NCI-H2196 (cell line): ENCODE measurements around the gene SOBP.

Experiments used
- DNase-seq: peaks from one replicate; lab custom pipeline; 2025; ENCODE audit not compliant: unreplicated experiment; lab: John Stamatoyannopoulos, UW

SOBP gene

DNA sequence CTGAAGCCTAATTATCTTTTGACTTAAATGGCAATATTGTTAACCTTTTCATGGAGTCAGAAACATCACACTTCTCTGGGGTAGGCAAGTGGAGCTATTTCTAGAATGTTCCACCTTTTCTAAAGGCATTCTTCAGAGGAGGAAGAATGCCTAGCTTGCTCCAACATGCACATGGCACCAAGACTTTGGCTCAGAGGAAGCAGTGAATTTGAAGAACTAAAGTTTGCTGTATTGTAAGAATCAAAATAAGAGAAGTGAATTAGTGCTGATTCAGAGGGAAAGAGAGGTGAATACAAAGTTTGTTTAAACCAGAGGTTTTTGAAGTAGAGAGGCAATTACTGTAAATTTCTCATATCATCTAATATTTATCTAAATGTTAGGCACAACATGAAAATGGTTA, 92.2 kb downstream of the SOBP start:
- no peak for DNase-seq

DNA sequence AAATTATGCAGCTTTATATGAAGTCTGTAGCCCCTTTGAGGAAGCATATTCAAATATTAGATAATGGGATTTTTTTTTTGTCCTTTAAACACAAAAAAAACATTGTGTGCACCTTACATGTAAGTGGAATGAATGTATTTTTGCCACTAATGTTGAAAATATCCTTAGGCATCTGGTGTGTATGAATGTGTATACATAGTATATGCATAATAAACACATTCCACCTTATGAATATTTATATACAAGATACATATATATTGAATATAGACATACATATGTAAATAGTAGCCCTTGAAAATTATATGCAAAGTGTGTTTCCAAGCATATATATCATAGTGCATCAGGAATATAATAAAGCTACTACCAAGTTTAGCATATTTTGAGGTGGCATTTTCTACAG, 94.8 kb downstream of the SOBP start:
- DNase-seq = no peak

DNA sequence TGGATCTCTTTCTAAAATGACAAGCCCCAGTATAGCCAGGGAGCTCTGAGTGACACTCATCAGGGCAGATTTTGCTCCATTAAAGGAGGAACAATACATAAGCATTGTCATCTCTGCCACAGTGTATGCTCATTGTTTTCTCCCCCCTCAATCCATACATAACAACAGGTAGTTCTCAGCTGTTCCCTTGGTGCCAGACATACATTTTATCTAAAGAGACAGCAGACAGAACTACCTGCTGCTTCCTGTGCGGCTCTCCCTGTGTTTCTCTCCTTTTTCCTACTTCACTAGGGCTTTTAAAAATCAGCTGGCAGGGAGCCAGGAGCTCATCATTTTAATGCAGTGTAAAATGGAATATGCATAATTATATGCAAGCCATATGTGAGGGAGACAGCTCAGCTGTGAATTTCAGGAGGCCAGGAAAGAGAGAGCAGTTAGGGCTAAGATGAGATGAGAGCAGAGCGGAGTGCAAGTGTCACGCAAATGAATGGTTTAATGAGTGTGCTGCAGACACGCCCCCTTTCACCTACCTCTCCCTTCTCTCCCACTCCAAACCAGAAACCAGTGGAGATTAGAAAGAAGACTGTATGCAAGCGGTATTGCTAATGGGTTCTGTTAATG, 96.0 kb downstream of the SOBP start:
- DNase-seq = no peak

DNA sequence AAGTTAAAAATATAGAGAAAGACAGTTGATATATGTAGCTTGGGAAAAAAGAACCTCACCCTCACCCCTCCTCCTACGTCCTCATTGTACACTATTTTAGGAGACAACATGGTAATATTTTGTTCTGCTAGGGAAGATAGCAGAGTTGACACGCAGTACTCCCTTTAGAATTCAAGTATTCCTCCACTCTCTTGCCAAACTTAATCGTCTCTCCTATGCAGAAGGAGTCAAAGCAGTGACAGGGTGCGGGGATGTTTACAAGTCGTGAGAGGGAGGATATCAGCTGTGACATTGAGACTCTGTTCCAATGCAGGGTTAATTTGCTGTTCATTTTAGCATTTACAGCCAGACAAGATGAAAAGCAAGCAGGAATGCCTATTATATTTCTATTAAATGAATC, 97.5 kb downstream of the SOBP start:
- no peak for DNase-seq

DNA sequence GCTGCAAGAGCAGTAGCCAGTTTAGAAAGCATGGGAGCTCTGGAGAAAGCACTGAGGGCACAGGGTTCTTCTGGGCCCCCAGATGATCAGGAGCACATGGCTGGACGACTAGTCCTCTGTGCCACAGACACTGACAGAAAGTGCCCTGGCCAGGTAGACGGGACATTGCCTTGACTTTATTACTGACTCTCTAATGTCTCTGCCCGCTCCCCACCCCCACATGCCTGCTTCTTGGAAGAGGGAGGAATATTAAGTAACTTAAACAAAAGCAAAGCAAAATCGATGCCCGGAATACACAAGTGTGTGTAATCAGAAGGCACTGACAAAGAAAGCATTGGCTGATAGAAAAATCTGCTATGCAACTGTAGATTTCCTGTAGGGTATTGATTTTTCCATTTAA, 99.3 kb downstream of the SOBP start:
- no peak for DNase-seq

DNA sequence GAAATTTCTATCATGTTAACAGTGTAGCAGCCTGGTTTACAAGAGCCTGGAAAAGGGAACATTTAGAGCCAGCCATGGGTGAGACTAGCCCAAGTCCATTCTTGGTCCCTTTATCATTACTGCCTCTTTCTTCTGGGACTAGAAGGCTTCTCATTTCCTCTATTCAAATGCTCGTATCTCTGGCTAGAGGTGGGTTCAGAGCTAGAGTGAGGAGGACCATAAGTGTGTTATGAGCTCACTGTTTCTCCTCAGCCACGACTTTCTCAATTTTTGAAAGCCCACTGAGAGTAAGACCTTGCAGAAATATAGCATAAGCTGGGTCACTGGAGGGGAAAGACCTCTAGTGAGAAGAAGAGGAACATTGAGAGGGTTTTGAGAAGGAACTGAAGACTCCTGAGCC, 100.0 kb downstream of the SOBP start:
- DNase-seq = no peak

DNA sequence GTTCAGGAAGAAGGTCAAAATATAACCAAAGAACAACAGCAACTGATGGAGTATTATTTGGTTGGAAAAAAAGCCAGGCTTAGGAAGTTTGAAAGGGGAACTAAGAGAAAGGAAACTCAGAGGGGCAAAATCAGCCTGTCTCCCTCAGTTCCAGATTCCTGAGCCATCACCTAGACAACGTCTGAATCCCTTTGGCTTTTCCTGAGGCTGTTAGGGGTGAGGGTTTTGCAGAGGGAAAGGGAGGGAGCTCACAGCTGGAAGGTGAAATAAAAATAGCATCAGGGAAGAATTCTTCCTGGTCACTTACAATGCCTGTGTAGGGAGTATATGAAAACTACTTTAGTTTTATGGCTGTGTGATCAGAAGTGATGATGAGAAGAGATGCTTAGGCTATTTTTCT, 100.5 kb downstream of the SOBP start:
- DNase-seq = no peak

DNA sequence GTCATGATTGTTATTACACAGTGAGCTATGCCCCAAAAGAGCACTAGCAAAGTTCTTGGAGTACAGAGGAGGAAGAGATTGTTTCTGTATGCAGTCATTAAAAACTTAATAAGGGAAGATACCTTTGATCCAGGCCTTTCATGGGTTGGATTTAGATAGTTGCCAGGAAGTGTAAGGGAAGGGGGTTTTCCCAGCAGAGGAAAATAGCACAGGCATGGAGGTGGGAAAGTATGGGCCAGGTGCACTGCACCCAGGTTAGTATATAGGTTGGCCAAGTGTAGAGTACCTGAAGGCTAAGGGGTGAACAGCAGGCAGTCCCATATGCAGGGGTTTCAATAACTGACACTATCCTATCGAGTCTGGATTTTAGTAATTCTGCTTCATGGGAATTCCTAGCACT, 101.4 kb downstream of the SOBP start:
- no peak for DNase-seq

DNA sequence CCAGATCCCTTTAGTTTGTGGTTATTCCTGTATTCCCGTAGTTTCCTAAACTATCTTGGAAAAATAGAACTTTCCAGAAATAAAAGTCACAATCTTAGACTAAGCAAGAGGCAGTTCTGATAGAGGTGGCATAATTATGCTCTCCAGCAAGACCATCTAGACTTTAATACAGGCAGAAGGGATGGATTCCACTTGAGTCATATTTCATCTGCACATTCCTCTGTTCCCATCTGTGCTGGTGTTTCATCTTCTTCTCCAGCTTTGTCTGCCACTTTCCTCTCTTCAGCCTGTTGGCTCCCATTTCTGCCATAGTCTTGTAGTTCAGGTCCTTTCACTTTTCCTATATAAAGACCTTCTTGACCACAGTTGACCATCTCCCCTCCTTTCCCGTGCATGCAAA, 102.9 kb downstream of the SOBP start:
- no peak for DNase-seq

DNA sequence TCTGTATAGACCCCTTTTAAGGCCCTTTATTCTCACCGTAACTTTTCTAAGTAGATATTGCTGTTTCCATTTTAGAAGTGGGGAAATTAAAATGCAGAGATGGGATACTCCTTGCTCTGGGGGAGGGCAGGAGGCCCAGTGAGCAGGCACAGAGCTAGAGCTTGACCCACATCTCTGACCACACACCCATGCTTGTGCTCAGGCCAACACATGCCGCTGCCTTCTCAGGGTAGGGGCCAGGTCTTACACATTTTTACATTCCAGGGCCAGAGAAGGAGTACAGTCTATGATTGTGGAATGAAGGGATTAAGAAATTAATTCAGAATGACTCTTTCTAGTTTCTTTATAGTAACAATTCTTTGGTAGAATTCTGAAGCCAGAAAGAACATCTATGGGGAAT, 104.8 kb downstream of the SOBP start:
- no peak for DNase-seq

DNA sequence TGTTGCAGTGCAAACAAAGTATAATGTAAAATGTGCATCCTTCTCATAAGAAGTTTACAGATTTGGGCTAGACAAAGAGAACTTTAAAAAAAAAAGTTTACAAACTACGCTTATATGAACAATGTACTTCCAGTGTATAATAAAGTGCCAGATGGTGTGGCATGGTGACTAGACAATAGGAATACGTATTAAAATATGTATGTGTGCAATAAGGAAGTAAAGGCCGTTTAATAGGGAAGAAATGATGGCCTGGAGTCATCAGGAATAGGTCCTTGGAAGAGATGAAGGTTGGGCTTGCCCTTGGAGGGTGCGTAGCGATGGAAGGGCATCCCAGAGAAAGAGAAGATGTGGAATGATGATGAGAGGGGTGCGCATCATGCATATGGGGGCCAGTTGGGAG, 108.2 kb downstream of the SOBP start:
- DNase-seq = no peak

DNA sequence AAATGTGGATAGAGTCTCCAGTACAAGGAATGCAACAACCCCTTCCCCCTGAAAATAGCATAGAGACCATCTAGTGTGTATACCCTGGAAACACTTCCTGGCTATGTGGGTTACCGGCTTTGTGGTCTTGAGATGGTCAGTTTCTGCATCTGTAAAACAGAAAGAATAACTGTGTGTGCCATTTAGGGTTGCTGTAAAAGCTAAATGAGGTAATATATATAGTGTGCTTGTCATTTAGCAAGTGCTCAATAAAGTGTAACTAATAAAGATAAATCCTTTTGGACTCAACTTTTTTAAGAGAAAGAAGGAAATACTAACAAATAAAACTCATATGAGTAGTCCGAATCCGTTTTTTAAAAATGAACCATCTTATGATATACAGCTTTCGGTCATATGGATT, 109.1 kb downstream of the SOBP start:
- DNase-seq = no peak

DNA sequence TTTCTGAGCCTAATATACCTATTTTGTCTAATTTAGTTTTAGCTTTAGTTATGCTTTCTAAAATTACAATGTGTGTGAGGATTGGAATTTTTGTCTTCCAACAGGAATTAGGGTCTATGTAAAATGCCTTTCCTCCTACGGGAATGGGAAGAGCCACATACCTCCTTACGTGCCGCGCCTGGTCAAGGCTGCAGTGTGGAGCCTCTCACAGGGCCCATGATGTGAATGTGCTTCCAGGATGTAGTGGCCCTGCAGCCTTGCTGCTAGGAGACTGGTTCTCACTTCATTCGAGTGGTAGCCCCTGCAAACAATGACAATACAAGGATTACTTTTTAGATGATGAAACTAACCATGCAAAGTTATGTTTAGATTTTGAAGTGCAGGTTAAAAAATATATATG, 110.2 kb downstream of the SOBP start:
- no peak for DNase-seq

DNA sequence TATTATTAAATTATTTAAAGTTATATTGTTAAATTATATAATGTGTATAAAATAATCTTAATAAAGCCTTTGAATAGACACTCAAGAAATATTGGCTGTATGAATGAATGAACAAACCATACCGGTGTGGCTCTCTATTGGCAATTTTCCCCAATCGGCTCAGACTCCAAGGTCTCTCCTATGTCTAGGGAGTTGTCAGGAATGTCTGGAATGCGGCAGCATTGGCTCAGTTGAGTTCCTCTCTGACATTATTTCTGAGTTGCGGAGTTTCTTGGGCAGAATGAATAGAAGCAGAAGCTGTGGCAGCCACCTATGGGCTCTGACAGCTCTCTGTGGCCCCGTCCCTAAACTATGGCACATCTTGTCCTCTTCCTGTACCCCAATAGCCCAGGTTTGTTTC, 111.0 kb downstream of the SOBP start:
- no peak for DNase-seq

DNA sequence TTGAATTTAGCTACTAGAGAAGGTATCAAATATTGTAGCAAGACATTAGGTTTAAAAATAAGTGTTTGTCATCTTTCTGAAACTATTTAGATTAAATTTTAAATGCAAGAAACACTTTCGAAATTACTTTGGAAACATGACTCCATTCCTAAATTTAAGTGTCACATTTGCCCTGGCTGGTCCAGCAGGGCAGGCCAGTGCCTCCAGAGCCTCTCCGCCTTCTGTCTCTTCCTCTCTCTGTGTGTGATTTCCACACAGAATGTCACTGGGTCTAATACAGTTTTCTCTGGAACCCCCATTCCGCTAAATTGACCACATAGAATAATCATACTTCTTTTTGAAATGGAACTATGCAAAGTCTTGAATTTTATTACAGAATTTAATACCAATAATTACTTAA, 111.5 kb downstream of the SOBP start:
- no peak for DNase-seq

DNA sequence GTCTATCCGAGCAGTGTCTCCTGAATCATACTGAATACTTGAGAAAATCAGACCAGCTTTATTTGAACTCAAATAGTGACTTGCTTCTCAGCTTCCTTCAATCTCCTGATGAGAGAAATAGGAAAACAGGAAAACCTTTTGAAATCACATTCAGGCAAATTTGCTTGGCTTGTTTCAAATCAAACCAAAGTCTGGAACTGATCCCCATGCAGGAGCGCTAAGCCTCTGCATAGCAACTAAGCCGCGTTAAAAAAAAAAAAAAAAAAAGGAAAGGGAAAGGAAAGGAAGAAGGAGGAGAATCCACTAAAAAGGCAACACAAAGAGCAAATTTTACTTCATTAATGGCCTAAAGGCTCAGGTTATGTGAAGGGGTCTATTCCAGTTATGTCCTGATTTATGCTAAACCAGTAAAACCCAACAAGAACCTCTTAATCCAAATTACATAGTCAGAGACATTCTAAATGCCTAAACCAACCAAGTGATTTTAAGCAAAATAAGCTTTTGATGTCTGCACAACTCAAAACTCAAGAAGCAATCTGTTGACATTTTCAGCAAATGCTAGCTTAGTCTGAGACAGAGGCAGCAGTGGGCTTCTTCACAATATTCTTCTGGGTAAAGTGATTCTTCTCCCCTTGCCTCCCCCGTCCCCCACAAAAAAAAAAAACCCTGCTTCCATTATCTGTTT, 112.5 kb downstream of the SOBP start:
- DNase-seq = no peak

DNA sequence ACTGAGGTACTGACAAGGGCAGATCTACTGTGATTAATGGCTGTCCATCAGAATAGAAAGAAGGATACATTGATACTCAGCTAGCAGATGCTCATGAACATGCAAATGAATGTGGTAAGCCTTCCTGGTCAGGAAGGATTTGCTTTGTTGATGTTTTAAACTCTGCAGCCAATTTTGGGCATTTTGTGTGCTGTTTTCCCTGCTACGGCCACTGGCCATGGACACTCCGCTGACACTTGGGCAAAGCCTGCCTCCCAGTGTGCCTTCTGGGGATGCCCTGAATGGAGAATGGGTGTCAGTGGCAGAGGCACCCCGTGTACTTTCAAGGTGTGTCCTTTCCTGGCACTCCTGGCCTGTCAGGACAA, 113.1 kb downstream of the SOBP start:
- no peak for DNase-seq

DNA sequence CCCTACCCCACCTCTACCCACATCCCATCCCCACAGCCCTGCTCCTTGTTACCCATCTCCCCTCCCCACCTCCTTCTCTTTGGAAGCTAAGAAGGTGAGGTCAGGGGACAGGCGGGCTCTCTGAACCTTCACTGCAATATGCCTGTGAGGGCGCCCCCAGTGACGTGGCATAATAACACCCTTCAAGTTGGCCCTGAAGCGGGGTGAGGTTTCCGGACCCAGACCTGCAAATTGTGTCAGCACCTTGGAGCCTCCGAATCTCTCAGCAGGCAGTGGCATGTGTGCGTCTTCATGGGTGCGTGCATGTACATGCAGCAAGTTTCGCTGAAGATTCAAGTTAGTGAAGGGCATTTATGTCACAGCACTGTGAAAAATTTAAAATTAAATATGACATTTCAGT, 114.6 kb downstream of the SOBP start:
- no peak for DNase-seq

DNA sequence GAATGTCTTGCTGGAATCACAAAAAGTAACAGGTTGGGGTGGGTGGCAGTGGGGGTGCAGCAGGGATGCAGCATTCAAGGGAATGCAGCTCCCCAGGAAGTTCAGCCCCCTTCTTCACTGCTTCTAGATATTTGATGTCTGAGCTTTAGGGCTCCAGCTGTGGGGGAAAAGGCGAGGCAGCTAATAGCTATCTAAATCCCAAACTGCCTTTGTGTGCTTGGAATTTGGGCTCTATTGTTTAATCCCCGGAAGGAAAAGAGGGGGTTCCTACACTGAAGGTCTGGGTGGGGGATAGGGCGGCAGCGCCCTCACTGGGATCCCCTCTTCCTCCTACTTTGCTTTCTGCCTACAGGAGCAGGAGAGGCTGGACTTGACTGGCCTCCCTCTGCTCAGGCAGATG, 116.5 kb downstream of the SOBP start:
- DNase-seq = no peak

DNA sequence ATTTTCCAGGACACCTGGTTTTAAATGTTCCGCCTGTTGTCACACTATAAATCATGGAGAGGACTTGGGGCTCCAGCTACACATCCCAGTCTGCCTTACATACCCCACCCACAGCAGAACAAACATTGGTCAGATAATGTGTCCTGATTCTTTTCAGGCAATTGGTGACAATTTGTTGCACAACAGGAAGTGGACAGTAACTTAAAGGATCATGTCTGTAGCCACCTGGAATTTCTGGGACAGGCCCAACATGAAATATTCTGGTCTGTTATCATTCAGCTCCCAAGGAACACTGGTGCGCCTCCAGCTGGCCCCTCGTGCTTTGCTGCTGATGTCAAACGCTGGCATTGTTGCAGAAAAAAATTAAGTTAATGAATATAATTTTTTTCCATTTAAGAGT, 117.2 kb downstream of the SOBP start:
- DNase-seq = peak; percentile 21

DNA sequence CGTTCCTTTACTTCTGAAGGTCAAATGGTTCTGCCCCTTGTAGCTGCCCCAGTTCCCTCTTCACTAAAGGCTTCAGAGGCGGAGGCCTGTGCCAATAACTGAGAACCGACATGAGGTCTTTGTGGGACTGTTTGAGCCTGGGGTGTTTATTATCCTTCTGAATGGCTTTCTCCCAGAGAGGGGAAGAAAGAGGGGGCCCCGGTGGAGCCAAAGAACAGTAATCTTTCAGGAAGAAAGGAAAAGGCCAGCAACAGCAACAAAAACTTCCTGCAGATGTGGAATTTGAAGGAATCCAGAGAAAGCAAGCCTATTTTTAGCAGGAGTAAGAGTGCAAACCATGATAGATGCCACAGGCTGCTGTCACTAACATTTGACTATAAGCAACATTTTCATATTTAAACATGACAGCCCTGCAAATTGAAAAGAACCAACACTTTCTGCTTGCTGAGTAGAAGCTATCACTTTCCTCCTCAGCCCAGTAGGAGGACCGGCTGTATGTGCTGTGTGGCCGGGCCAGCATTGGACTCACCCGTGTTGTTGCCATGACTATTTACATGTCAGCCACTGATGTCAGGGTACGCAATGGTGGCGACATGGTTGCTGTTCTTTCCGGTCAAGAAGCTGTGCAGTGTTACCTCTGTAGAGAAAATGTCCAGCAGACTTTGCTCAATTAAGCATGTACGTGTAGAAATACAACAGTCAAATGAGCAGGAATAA, 121.3 kb downstream of the SOBP start:
- DNase-seq = no peak

DNA sequence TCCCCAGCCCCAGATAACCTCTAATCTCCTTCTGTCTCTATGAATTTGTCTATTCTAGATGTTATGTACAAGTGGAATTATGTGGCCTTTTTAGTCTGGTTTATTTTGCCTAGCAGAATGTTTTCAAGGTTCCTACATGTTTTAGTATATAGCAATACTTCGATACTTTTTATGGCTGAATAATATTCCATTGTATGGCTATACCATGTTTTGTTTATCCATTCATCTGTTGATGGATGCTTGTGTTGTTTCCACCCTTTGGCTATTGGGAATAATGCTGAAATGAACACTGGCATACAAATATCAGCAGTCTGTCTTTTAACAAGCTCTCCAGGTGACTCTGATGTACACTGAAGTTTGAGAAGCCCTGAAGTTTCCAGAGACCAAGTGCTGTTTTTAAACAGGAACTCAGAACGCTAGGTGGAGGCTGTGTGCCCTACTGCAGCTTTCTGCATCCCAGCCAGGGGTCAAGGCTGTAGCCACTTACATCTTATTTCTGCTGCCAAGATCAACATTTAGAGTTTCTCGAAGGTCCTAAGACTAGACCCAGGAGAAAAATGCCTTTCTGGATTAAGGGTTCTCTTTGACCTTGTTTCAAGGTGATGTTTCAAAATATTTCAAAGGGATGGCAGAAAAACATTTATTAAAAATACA, 123.0 kb downstream of the SOBP start:
- DNase-seq = no peak
